ENCODE measurements around the gene KRI1.

- TF ChIP-seq, protein P1, sequence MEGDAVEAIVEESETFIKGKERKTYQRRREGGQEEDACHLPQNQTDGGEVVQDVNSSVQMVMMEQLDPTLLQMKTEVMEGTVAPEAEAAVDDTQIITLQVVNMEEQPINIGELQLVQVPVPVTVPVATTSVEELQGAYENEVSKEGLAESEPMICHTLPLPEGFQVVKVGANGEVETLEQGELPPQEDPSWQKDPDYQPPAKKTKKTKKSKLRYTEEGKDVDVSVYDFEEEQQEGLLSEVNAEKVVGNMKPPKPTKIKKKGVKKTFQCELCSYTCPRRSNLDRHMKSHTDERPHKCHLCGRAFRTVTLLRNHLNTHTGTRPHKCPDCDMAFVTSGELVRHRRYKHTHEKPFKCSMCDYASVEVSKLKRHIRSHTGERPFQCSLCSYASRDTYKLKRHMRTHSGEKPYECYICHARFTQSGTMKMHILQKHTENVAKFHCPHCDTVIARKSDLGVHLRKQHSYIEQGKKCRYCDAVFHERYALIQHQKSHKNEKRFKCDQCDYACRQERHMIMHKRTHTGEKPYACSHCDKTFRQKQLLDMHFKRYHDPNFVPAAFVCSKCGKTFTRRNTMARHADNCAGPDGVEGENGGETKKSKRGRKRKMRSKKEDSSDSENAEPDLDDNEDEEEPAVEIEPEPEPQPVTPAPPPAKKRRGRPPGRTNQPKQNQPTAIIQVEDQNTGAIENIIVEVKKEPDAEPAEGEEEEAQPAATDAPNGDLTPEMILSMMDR (conservative IDR thresholded peaks at IDR 0.05 in 1 of 2, IDR thresholded peaks at IDR 0.05 in 1 of 2; ENCODE audit: low read depth in 1 of 2, low read length in 2 of 2), result no peak
- TF ChIP-seq EZH2 (IDR thresholded peaks at IDR 0.05; ENCODE audit: low read length, missing control alignments), result no peak
Observed at GRCh38 chr19:10554760-10555609, 10.8 kb downstream of the KRI1 start.
